Cortex of kidney (tissue), 1 donor: ENCODE results near the gene TBC1D1.

Experiments used
- DNase-seq: peaks from one replicate; lab custom pipeline; 2025; lab: John Stamatoyannopoulos, UW

Gene TBC1D1

DNA sequence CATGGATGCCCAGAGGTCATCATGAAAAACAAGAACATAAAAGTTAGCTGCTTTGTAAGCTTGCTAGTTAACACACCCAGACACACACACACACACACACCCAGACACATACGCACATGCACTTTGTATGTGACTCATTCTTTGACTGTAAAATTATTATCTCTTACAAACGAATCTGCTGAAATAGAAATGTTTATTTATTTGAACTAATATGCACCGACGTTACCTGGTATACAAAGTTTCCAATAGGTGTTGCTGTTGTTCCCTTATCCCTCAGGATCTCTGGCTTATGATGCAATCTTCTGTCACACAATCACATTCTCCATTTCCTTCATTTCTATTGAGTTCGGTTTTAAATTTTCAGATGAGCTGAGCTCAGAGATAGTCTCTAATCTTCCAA lies 278.6 kb downstream of the TBC1D1 start:
- DNase-seq = no peak

DNA sequence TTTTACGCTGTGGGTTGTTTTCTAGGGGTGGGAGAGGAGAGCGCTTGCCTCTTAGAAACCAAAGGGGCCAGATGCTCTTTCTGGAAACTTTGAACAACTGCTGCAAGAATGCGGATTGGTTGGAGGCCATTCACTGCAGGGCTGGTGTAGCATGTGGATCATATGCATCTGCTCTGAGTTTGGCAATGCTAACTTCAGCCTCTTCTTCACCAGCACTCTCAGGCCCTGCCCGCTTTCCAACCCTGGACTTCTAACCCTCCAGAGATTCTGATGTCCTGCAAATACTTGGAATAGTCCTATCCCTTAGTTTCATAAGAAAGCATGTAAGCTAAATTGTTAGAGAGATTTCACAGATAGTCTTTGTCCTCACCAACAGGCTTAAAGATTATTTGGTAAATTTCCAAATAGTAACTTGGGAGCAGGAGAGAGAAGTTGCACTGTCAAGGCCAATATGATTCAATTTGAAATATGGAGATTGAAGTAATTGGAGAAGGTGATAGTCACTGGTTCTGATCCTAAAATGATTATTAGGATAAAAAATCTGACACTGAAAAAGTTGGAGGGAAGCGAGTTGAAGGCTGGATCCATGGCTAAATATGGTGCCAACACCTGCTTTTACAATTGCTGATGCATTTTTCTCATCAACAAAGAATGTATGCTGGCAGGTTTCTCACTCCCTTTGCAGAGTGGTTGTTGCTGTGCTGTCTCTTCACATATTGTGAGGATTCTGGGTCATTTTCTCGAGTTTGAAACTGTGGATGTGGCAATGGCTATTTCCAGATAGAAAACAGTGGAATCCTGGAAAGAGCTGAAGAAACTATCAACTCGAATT lies 279.7 kb downstream of the TBC1D1 start:
- no peak for DNase-seq

DNA sequence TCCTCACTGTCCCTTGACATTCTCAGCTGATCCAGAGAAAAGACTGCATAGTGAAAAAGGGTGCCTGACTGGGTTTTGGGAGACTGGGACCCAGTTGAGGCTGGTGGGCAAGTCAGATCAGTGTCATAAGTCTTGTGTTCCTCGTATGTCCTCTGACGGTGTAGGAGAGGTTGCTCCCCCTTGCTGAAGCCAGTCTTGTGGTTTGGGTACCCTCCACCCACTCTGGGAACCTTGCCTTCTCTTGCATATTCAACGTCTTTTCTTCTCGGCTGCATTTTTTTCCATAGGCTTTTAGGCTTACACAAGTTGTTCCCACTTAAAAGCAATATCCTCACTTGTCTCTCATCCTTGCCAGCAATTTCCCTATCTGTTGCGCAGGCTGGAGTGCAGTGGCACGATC lies 281.2 kb downstream of the TBC1D1 start:
- DNase-seq = no peak

DNA sequence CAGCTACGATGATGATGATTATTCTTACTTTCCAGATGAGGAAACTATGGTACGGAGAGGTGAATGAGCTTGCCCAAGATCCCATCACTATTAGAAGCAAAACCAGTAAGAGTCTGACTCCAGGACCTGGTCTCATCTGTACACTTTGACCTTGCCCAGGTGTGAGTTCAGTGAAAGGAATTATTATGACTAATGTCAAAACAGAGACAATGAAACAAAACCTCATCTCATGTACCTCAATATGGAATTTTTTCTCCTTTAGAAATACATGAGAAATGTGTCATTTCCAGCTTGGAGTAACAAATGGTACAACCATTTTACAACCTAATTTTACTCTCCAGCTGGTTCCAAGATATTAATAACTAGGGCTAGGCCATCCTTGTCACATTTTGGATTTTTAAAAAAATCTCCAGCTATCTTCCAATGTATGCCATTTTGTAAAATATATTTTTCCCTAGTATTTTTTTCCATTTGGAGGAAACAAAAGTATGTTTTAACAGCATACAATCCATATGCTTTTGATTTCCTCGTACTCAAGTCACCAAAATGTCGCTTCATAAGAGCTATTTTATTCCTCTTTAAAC lies 283.1 kb downstream of the TBC1D1 start:
- DNase-seq = no peak

- no peak for DNase-seq
Observed at GRCh38 chr4:38174801-38175200, 283.9 kb downstream of the TBC1D1 start.

- no peak for DNase-seq
Observed at GRCh38 chr4:38176165-38176564, 285.3 kb downstream of the TBC1D1 start.

DNA sequence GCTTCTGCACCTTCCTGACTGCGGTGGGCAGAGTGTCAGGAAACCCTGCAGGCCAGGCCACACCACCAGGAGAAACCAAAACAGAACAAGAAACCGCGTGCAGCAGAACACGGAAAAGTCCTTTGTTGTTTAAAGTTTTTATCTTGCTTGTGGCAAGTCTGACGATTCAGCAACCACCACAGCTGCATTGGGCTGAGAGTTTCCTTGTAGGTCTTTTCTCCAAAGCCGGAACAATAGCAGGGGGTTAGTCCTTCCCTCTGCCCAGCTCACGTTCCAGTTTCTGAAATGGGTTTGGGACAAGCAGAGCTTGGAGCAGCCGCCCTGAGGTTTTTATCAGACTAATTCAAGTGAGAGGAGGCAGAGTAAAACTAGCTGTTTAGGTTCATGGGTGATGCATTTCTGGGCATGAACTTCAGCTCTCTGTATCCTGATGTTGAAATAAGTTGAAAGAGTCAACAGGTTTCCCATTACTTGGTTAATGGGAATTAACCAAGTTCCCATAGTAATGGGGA lies 286.2 kb downstream of the TBC1D1 start:
- DNase-seq = no peak

- DNase-seq = no peak
Observed at GRCh38 chr4:38177641-38178391, 286.9 kb downstream of the TBC1D1 start.

GRCh38 chr4:38178392-38178995 lies 287.6 kb downstream of the TBC1D1 start:
- no peak for DNase-seq

DNA sequence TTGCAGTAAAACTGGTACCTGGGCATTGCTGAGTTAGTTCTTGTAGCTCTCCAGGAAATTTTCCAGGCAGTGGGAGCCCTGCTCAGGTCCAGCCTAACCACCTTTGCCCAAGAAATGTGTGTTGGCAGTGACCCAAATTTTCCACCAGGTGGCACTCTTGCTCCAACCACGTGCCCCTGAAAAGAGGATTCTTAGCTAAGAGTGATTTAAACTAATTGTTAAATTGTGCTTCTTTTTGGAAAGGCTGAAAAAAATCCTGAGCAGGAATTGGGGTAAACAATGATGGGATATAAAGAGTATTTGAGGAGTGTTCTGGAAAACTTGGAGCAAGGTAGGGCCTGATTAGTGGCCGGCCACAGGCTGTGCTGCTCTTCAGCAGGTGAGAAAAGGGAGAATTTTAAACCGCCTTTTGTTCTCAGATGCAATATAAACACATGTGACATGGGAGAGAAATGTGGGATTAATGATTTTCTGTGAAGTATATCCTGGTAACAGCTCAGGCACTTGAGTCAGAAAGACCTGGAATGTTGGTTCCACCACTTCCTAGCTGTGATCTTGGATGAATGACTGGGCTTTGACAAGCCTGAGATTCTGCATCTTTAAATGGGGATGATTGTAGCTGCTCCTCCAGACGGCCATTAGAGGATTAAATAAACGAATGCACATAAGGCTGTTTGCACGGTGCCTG lies 288.9 kb downstream of the TBC1D1 start:
- DNase-seq = no peak

GRCh38 chr4:38180456-38180855 lies 289.6 kb downstream of the TBC1D1 start:
- no peak for DNase-seq

GRCh38 chr4:38181286-38181685 lies 290.4 kb downstream of the TBC1D1 start:
- DNase-seq = no peak

DNA sequence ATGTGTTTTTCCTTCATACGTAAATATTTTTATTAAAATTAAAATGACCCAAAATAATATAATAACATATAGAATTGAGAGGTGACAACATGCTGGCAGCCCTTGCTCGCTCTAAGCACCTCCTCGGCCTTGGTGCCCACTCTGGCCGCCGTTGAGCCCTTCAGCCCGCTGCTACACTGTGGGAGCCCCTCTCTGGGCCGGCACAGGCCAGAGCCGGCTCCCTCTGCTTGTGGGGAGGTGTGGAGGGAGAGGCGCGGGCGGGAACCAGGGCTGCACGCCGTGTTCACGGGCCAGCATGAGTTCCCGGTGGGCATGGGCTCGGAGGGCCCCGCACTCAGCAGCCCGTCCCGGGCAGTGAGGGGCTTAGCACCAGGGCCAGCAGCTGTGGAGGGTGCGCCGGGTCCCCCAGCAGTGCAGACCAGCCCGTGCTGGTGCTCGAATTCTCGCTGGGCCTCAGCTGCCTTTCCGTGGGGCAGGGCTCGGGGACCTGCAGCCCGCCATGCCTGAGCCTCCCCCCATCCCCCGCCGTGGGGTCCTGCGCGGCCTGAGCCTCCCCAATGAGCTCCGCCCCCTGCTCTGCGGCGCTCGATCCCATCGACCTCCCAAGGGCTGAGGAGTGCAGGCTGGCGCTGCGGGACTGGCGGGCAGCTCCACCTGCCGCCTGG lies 291.6 kb downstream of the TBC1D1 start:
- no peak for DNase-seq

GRCh38 chr4:38184404-38184803 lies 293.5 kb downstream of the TBC1D1 start:
- DNase-seq = no peak

- DNase-seq = no peak
Observed at GRCh38 chr4:38185406-38186144, 294.7 kb downstream of the TBC1D1 start.

- DNase-seq = no peak
Observed at GRCh38 chr4:38188136-38188535, 297.3 kb downstream of the TBC1D1 start.

DNA sequence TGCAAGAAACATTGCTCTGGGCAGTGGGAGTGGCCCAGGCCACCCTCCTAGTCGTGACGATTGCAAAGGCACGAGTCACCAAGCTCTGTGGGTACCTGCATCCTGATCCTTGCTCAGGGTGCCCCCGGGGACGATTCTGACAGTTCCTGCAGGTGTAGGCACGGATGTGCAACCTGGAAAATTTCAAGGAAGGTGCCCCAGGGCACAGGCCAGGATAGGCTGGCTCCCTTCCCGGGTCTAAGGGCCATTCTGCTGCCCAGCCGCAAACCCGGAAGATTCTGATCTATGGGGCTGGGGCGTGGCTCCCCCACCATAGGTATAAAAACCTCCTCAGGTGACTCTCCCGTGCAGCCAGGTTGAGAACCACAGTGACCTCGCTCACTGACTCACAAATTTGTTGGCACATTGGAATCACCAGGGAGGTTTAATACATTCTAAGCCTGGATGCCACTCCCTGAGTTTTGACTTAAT lies 297.8 kb downstream of the TBC1D1 start:
- no peak for DNase-seq
